ENCODE measurements around the gene PHEX.

PHEX gene

GRCh38 chrX:22026731-22027130 lies 5.4 kb upstream of the PHEX start:
- H3K27ac ChIP-seq: no peak overlapping the region
- no peaks in the 10 kb centered on the region for H3K9me3 ChIP-seq
- no peak overlapping the region for H3K4me3 ChIP-seq
- H3K27me3 ChIP-seq: no peaks in the 10 kb centered on the region
- DNase-seq: no peak
- H3K4me1 ChIP-seq: no peaks in the 10 kb centered on the region
- intact Hi-C loops (cut with DNase I; ENCODE audit: low total_unique reads): no loop called here
- no peak for TF ChIP-seq CTCF (IDR thresholded peaks at IDR 0.05)
- H3K36me3 ChIP-seq: no peaks in the 10 kb centered on the region

GRCh38 chrX:22032506-22032905 lies 381 bp downstream of the PHEX start:
- no peaks in the 10 kb centered on the region for H3K27me3 ChIP-seq
- H3K27ac ChIP-seq: no peak overlapping the region
- H3K36me3 ChIP-seq: no peaks in the 10 kb centered on the region
- H3K9me3 ChIP-seq: no peaks in the 10 kb centered on the region
- no peaks in the 10 kb centered on the region for H3K4me1 ChIP-seq
- intact Hi-C loops (cut with DNase I; ENCODE audit: low total_unique reads): no loop called here
- no peak for TF ChIP-seq CTCF (IDR thresholded peaks at IDR 0.05)
- H3K4me3 ChIP-seq: no peak overlapping the region
- DNase-seq: no peak

GRCh38 chrX:22033818-22034217 lies 1.7 kb downstream of the PHEX start:
- no peaks in the 10 kb centered on the region for H3K9me3 ChIP-seq
- no peak for TF ChIP-seq CTCF (IDR thresholded peaks at IDR 0.05)
- no peaks in the 10 kb centered on the region for H3K36me3 ChIP-seq
- no peaks in the 10 kb centered on the region for H3K4me1 ChIP-seq
- intact Hi-C loops (cut with DNase I; ENCODE audit: low total_unique reads): no loop called here
- H3K27me3 ChIP-seq: no peaks in the 10 kb centered on the region
- no peak for DNase-seq
- H3K27ac ChIP-seq: no peak overlapping the region
- H3K4me3 ChIP-seq: no peak overlapping the region

GRCh38 chrX:22035236-22035635 lies 3.1 kb downstream of the PHEX start:
- no peak overlapping the region for H3K27ac ChIP-seq
- H3K4me3 ChIP-seq: no peak overlapping the region
- DNase-seq: no peak
- H3K27me3 ChIP-seq: no peaks in the 10 kb centered on the region
- TF ChIP-seq CTCF (IDR thresholded peaks at IDR 0.05): no peak
- intact Hi-C loops (cut with DNase I; ENCODE audit: low total_unique reads): no loop called here
- no peaks in the 10 kb centered on the region for H3K9me3 ChIP-seq
- H3K4me1 ChIP-seq: no peaks in the 10 kb centered on the region
- H3K36me3 ChIP-seq: no peaks in the 10 kb centered on the region

GRCh38 chrX:22037225-22037624 lies 5.1 kb downstream of the PHEX start:
- no peaks in the 10 kb centered on the region for H3K9me3 ChIP-seq
- TF ChIP-seq CTCF (IDR thresholded peaks at IDR 0.05): no peak
- H3K4me3 ChIP-seq: no peak overlapping the region
- intact Hi-C loops (cut with DNase I; ENCODE audit: low total_unique reads): no loop called here
- DNase-seq: no peak
- H3K36me3 ChIP-seq: no peaks in the 10 kb centered on the region
- no peaks in the 10 kb centered on the region for H3K4me1 ChIP-seq
- H3K27me3 ChIP-seq: no peaks in the 10 kb centered on the region
- no peak overlapping the region for H3K27ac ChIP-seq

GRCh38 chrX:22037911-22038537 lies 5.9 kb downstream of the PHEX start:
- Histone ChIP-seq H3K9me3 (no peaks in the 10 kb centered on the region), H3K27me3 (no peaks in the 10 kb centered on the region), H3K27ac (no peak overlapping the region), H3K4me1 (no peaks in the 10 kb centered on the region), H3K36me3 (no peaks in the 10 kb centered on the region), H3K4me3 (no peak overlapping the region)
- intact Hi-C loops (cut with DNase I; ENCODE audit: low total_unique reads): no loop called here
- DNase-seq: no peak
- no peak for TF ChIP-seq CTCF (IDR thresholded peaks at IDR 0.05)
